Common myeloid progenitor, CD34-positive (primary cell): ENCODE results near the gene FXR2.
A peak's percentile ranks its signal among the peaks of the same experiment; 100 is the strongest.

ENCODE experiments used
- CTCF ChIA-PET: fragments of 350-600 bp; sonication (Branson Sonifier 250); formaldehyde crosslinking; loops from one replicate; lab custom pipeline; 2021; ENCODE audit warnings: antibody characterized with exemption; lab: Charles Lee
- POLR2A ChIA-PET: fragments of 350-600 bp; sonication (Branson Sonifier 250); formaldehyde crosslinking; loops from one replicate; lab custom pipeline; 2021; ENCODE audit warnings: antibody characterized with exemption; lab: Charles Lee
- DNase-seq, 3 donors: peaks; one replicate each; pipeline versions ENCODE4 v3.0.0 to v3.0.0-alpha.2; 2013
- H3K27ac ChIP-seq, 2 experiments: 1 replicate in 1 of 2; 2 replicates in 1 of 2; pipeline ENCODE4 v1.7.0; 2013; ENCODE audit warnings: inconsistent platforms in 2 of 2, low read length in 2 of 2, mild to moderate bottlenecking in 2 of 2, low read depth in 1 of 2, moderate library complexity in 1 of 2; ENCODE audit not compliant: severe bottlenecking in 2 of 2, insufficient read depth in 1 of 2, poor library complexity in 1 of 2
- H3K27me3 ChIP-seq, 5 experiments: replicated peaks in 2 of 5; 1 replicate in 3 of 5; 2 replicates in 2 of 5; pipeline versions ENCODE4 v1.6.1 to v1.7.0; 2013; ENCODE audit warnings: low read length in 4 of 5, mild to moderate bottlenecking in 2 of 5, moderate library complexity in 2 of 5, inconsistent platforms in 1 of 5; ENCODE audit not compliant: insufficient read depth in 5 of 5, control insufficient read depth in 4 of 5
- H3K36me3 ChIP-seq, 4 experiments: 1 replicate in 2 of 4; 2 replicates in 2 of 4; pipeline versions ENCODE4 v1.6.1 to v1.7.0; 2013; ENCODE audit warnings: low read length in 3 of 4, control low read depth in 1 of 4, mild to moderate bottlenecking in 1 of 4; ENCODE audit not compliant: control insufficient read depth in 4 of 4, insufficient read depth in 4 of 4
- H3K4me1 ChIP-seq, 4 experiments: 1 replicate in 3 of 4; 2 replicates in 1 of 4; pipeline versions ENCODE4 v1.6.1 to v1.7.1; 2013; ENCODE audit warnings: low read length in 3 of 4, mild to moderate bottlenecking in 3 of 4, control low read depth in 1 of 4, inconsistent platforms in 1 of 4, moderate library complexity in 1 of 4; ENCODE audit not compliant: control insufficient read depth in 4 of 4, insufficient read depth in 4 of 4; ENCODE audit errors: control extremely low read depth in 1 of 4
- H3K4me3 ChIP-seq, 7 experiments: 1 replicate in 4 of 7; 2 replicates in 3 of 7; pipeline versions ENCODE4 v1.5.1 to v1.7.0; 2013; ENCODE audit warnings: mild to moderate bottlenecking in 7 of 7, low read length in 6 of 7, moderate library complexity in 6 of 7, inconsistent platforms in 2 of 7, low read depth in 2 of 7, control low read depth in 1 of 7; ENCODE audit not compliant: insufficient read depth in 4 of 7, control insufficient read depth in 1 of 7; ENCODE audit errors: extremely low read depth in 1 of 7
- H3K9me3 ChIP-seq, 5 experiments: 1 replicate in 4 of 5; 2 replicates in 1 of 5; pipeline versions ENCODE4 v1.6.1 to v1.7.1; 2013; ENCODE audit warnings: low read length in 4 of 5, mild to moderate bottlenecking in 2 of 5, inconsistent platforms in 1 of 5, low read depth in 1 of 5, moderate library complexity in 1 of 5; ENCODE audit not compliant: control insufficient read depth in 4 of 5, insufficient read depth in 2 of 5; ENCODE audit errors: control extremely low read depth in 1 of 5
- WGBS: methylation state at CpG from one replicate; pipeline ENCODE4 v1.1.5; 2013; ENCODE audit not compliant: insufficient coverage; 5-methylcytosine and 5-hydroxymethylcytosine counted together

Gene FXR2

GRCh38 chr17:7556627-7557026, 58.1 kb downstream of the FXR2 start:
- peaks cover 0 to 4% (median 0%) of the 10 kb centered on the region in 4 experiments for H3K36me3 ChIP-seq
- no peaks in the 10 kb centered on the region for H3K9me3 ChIP-seq
- DNase-seq = no peak
- no peak overlapping the region for H3K4me3 ChIP-seq
- H3K4me1 ChIP-seq = peaks cover 11 to 85% (median 76%) of the 10 kb centered on the region in 4 experiments
- WGBS = 97% methylated on average over 11 of the region's 12 CpGs
- POLR2A ChIA-PET = no interaction called here
- peak overlapping the region in 1 of 2 experiments; percentile 87 for H3K27ac ChIP-seq
- no peaks in the 10 kb centered on the region for H3K27me3 ChIP-seq
- CTCF ChIA-PET = interaction anchor here (1.1 to 21.7 kb wide), 4 partner anchors 10 to 227 kb away, joined by 3 to 515 read pairs (median 4); no protein-coding TSS in a partner anchor

- POLR2A ChIA-PET = no interaction called here
Observed at GRCh38 chr17:7555320-7555948, 59.3 kb downstream of the FXR2 start.

GRCh38 chr17:7553356-7553755, 61.3 kb downstream of the FXR2 start:
- H3K27me3 ChIP-seq = no peaks in the 10 kb centered on the region
- peak overlapping the region in 1 of 7 experiments; percentile 23 for H3K4me3 ChIP-seq
- H3K27ac ChIP-seq = peak overlapping the region in 1 of 2 experiments; percentile 53
- DNase-seq = no peak
- WGBS = no CpG with 5 or more reads among the region's 1 CpG
- ChIA-PET CTCF (interaction anchor here (0.7 to 21.7 kb wide), 5 partner anchors 12 to 117 kb away, joined by 3 to 515 read pairs (median 3); no protein-coding TSS in a partner anchor), POLR2A (interaction anchor here (1.0 kb wide), 1 partner anchor 39 kb away, joined by 3 read pairs; no protein-coding TSS in a partner anchor)
- peaks cover 0 to 4% (median 0%) of the 10 kb centered on the region in 4 experiments for H3K36me3 ChIP-seq
- H3K4me1 ChIP-seq = peaks cover 4 to 85% (median 72%) of the 10 kb centered on the region in 4 experiments
- H3K9me3 ChIP-seq = no peaks in the 10 kb centered on the region

More at GRCh38 chr17:7555320-7555948, 59.3 kb downstream of the FXR2 start:
- peaks cover 11 to 86% (median 77%) of the 10 kb centered on the region in 4 experiments for H3K4me1 ChIP-seq
- H3K36me3 ChIP-seq = peaks cover 0 to 3% (median under 1%) of the 10 kb centered on the region in 4 experiments
- H3K27ac ChIP-seq = no peak overlapping the region
- H3K4me3 ChIP-seq = no peak overlapping the region
- no peaks in the 10 kb centered on the region for H3K27me3 ChIP-seq
- DNase-seq = peak in 1 of 3 donors; percentile 43
- H3K9me3 ChIP-seq = no peaks in the 10 kb centered on the region
- CTCF ChIA-PET = interaction anchor here (21.7 kb wide), 1 partner anchor 40 kb away, joined by 515 read pairs; no protein-coding TSS in a partner anchor
- 81% methylated on average over 9 of the region's 10 CpGs for WGBS

GRCh38 chr17:7552621-7553051, 62.1 kb downstream of the FXR2 start:
- H3K36me3 ChIP-seq = peaks cover 0 to 4% (median 0%) of the 10 kb centered on the region in 4 experiments
- CTCF ChIA-PET = interaction anchor here (0.8 to 21.7 kb wide), 6 partner anchors 8 to 116 kb away, joined by 3 to 515 read pairs (median 4); partner anchors contain the start of genes POLR2A and SENP3
- no peaks in the 10 kb centered on the region for H3K9me3 ChIP-seq
- POLR2A ChIA-PET = interaction anchor here (0.5 to 0.9 kb wide), 3 partner anchors 68 to 372 kb away, joined by 3 to 5 read pairs (median 5); partner anchors contain the start of gene POLR2A
- H3K4me1 ChIP-seq = peaks cover 5 to 80% (median 71%) of the 10 kb centered on the region in 4 experiments
- DNase-seq = peak in 2 of 3 donors; percentile 90 to 91
- peak overlapping the region in 3 of 7 experiments; percentile 6 to 55 (median 30) for H3K4me3 ChIP-seq
- WGBS = 0% methylated on average over 6 of the region's 6 CpGs
- H3K27me3 ChIP-seq = no peaks in the 10 kb centered on the region
- H3K27ac ChIP-seq = peak overlapping the region in 1 of 2 experiments; percentile 58

GRCh38 chr17:7551396-7551795, 63.3 kb downstream of the FXR2 start:
- ChIA-PET POLR2A (no interaction called here), CTCF (interaction anchor here (1.8 to 21.7 kb wide), 2 partner anchors 10 to 36 kb away, joined by 11 to 515 read pairs; partner anchors contain the start of gene SENP3)
- H3K27me3 ChIP-seq = no peaks in the 10 kb centered on the region
- H3K4me3 ChIP-seq = no peak overlapping the region
- no peaks in the 10 kb centered on the region for H3K9me3 ChIP-seq
- no peak overlapping the region for H3K27ac ChIP-seq
- WGBS = 40% methylated on average over 1 of the region's 4 CpGs
- peaks cover 0 to 4% (median 0%) of the 10 kb centered on the region in 4 experiments for H3K36me3 ChIP-seq
- peaks cover 5 to 69% (median 61%) of the 10 kb centered on the region in 4 experiments for H3K4me1 ChIP-seq
- no peak for DNase-seq

GRCh38 chr17:7550344-7550743, 64.4 kb downstream of the FXR2 start:
- H3K4me1 ChIP-seq = peaks cover 5 to 64% (median 57%) of the 10 kb centered on the region in 4 experiments
- DNase-seq = no peak

More at GRCh38 chr17:7550344-7550743, 64.4 kb downstream of the FXR2 start:
- Histone ChIP-seq H3K27ac (no peak overlapping the region), H3K36me3 (peaks cover 0 to 4% (median 0%) of the 10 kb centered on the region in 4 experiments), H3K9me3 (no peaks in the 10 kb centered on the region), H3K4me3 (no peak overlapping the region), H3K27me3 (no peaks in the 10 kb centered on the region)
- POLR2A ChIA-PET = interaction anchor here (2.0 kb wide), 1 partner anchor 9 kb away, joined by 9 read pairs; the partner anchor contains the start of gene TNFSF13
- WGBS = 73% methylated on average over 5 of the region's 6 CpGs
- CTCF ChIA-PET = interaction anchor here (1.1 to 21.7 kb wide), 4 partner anchors 10 to 35 kb away, joined by 3 to 515 read pairs (median 20); partner anchors contain the start of gene SENP3
